KOPT-K1 (cell line): ENCODE measurements around the gene PUS10.
"Not testable (repeated sequence)": the region's sequence is repeated elsewhere in the genome, so short reads cannot be mapped to it uniquely, and the experiment has no call there.

ENCODE experiments used
- H3K27ac ChIP-seq: fragments of 200-600 bp; sonication (generic); 2 replicates; pipeline ENCODE4 v1.5.1; 2016; ENCODE audit warnings: antibody characterized with exemption, mild to moderate bottlenecking, low read depth, low read length; ENCODE audit not compliant: poor library complexity, severe bottlenecking
- H3K36me3 ChIP-seq: fragments of 200-600 bp; sonication (generic); 2 replicates; pipeline ENCODE4 v1.5.1; 2017; ENCODE audit warnings: antibody characterized with exemption, mild to moderate bottlenecking, low read length, moderate library complexity; ENCODE audit not compliant: insufficient read depth
- H3K9me3 ChIP-seq: fragments of 200-600 bp; sonication (generic); 2 replicates; pipeline ENCODE4 v1.5.1; 2017; ENCODE audit warnings: antibody characterized with exemption, low read length, mild to moderate bottlenecking; ENCODE audit not compliant: insufficient read depth, poor library complexity, severe bottlenecking

PUS10 gene

DNA sequence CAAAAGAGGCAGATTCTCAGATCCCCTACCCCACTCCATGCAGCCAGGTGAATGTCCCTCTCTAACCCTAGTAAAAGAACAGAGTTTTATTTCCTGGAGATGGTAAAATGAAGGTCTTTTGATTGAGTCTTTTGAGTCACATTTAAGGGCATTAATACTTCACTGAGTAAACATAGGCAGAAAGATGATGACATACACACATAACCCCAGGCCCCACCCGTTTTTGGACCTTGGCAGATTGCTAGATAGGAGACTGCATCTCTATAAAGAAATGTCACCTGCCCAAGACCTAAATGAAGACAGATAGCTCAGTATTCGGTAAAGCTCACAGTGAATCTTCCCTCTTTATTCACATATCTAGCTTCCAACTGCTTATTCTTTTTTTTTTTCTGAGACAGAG, 28.8 kb downstream of the PUS10 start:
- H3K36me3 ChIP-seq: no peaks in the 10 kb centered on the region
- peaks cover 22% of the 10 kb centered on the region for H3K9me3 ChIP-seq
- no peak overlapping the region for H3K27ac ChIP-seq

DNA sequence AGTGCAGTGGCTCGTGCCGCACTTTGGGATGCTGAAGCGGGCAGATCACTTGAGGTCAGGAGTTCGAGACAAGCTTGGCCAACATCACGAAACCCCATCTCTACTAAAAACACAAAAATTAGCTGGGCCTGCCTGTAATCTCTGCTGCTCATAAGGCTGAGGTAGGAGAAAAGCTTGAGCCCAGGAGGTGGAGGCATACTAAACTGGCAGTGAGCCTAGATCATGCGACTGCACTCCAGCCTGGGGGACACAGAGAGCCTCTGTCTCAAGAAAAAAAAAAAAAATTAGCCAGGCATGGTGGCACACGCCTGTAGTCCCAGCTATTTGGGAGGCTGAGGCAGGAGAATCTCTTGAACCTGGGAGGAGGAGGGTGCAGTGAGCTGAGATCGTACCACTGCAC, 30.4 kb downstream of the PUS10 start:
- H3K9me3 ChIP-seq: peaks cover 20% of the 10 kb centered on the region
- H3K36me3 ChIP-seq, H3K27ac ChIP-seq: not testable (repeated sequence)

DNA sequence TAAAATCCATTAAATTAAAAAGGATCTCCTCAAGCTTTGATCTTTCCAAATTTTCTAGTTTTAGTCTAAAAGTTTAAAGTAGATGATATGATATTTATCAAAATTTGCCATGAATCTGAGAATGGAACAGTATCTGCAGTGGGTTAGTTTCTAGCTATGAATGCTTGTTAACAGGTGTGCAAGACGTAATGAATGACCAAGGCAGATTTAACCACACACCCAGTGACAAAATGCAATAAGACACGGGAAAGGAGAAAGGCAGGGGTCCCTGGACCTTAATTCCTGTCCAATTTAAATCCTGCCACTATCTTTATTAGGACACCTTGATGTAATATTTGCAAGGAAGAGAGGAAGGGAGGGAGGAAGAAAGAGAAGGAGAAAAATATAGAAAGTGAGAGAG, 31.0 kb downstream of the PUS10 start:
- Histone ChIP-seq H3K9me3 (peaks cover 14% of the 10 kb centered on the region), H3K36me3 (no peaks in the 10 kb centered on the region), H3K27ac (no peak overlapping the region)

DNA sequence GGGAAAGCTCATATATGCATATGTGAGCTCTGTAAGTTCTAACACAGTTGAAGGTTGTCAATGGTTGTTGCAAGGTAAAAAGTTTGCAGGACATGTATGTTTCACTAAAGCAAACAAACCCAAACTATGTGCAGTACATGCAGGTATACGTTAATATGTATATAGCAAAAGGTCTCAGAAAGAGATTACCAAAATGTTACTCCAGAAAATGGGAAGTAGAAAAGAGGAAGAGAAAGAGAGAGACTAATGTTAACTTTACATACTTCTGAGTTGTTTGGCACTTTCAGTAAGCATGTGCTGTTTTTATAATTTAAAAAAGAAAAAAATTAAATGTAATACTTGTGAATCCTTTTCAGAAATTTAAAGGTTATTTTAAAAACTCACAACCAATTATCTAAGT, 33.3 kb downstream of the PUS10 start:
- Histone ChIP-seq H3K9me3 (no peaks in the 10 kb centered on the region), H3K27ac (no peak overlapping the region), H3K36me3 (no peaks in the 10 kb centered on the region)

DNA sequence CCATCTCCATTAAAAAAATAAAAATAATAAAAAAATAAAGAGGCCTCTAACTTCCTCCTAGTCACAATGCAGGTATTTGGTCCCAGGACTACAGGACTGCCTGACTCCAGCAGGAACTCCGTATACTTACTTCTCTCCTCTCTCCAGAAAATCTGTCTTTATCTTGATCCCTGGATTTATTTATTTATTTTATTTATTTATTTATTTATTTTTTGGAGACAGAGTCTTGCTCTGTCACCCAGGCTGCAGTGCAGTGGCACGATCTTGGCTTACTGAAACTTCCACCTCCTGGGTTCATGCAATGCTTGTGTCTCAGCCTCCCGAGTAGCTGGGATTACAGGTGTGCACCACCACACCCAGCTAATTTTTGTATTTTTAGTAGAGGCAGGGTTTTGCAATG, 36.0 kb downstream of the PUS10 start:
- not testable (repeated sequence) for H3K9me3 ChIP-seq, H3K36me3 ChIP-seq, H3K27ac ChIP-seq

DNA sequence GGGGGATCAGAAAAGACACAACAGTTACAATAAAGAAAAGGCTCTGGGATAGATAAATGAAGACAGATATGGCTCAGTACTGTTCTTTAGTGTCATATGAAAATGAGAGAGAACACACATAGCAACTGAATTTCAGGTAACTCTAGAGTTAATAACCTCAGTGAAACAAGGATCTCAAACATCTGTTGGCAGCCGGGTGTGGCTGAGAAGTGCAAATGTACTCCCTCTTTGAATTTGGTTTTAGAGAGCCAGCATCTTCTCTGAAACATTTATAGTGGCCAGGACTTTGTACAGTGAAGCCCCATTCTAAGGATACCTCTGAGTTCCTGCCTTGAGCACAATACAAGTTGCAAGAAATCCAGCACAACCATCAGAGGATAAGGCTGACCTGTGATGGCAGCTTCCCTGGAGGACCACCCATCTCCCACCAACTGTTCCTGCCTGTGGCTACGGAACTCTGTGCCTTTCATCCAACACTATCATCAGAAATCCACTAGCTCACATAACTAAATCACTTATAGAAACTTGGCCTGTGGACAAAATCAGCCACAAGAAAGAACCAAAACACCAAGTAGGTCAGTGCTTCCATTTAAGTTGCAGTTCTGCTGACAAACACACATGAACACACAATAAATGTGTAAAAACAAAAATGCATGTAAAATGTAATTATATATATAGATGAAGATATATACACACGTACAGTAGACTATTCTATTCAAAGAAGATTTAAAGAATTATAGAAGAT, 37.8 kb downstream of the PUS10 start:
- H3K9me3 ChIP-seq: no peaks in the 10 kb centered on the region
- H3K27ac ChIP-seq: no peak overlapping the region
- H3K36me3 ChIP-seq: no peaks in the 10 kb centered on the region

DNA sequence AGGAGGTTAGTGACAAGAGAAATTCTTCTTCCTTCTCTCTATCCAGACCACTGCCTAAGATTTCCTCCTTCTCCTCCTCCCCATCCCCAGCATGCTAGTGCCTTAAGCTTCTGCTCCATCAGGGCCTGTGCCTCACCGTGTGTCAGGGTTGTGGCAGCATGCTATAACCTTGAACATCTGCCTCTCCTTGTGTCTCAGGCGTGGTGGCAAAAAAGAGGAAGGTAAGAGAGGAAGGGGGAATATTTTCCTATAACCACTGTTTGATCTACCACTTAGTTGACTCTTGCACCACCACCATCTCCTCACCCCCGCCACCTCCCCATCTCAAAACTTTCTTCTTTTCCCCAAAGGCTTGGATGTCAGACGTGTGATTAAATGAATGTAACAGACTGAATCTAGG, 38.8 kb downstream of the PUS10 start:
- Histone ChIP-seq H3K36me3 (no peaks in the 10 kb centered on the region), H3K9me3 (no peaks in the 10 kb centered on the region), H3K27ac (no peak overlapping the region)

DNA sequence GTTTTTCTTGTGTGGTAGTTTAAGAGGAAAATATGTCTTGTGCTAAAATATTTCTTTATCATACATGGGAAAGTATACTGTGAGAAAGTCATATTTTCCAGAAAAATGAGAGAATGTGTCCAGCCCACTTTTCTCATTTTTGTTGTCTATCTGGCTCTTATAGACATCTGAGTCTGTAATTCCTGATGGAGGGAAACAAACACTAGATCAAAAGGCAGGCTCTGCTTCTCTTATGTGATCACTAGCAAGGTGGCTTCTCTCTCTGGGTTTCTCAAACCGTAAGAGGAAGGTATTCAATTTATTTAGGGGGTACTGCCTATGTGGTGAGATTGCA, 40.5 kb downstream of the PUS10 start:
- H3K27ac ChIP-seq: no peak overlapping the region
- no peaks in the 10 kb centered on the region for H3K9me3 ChIP-seq
- H3K36me3 ChIP-seq: no peaks in the 10 kb centered on the region

DNA sequence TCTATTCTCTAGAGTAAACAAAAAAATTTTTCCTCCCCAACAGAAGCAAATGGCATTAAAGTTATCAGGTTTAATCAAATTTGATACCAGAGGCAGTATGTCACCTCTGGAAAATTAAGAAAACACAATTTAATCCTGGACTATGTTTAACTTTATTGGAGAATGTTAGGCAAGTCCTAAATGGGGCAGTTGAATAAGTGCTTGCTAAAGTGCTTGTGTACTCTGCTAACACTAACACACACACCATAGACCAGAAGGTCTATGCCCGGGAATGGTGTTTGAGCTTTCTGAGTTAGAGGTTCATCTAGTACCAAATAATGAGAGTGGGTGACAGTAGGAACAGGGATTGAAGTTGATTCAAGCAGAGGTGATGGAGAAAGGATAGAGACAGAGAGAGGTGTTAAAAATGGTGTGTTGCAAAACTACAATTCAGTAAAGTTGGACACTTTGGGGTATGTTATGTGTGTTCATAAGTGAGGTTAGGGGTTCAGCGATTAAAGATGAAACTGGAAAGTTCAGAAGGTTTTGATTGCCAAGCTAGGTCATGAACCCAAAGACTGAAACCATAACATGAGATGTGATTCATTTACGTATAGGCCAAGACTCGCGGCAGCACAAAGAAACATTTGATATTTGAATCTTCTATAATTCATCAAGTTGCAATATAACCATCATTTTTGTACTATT, 41.0 kb downstream of the PUS10 start:
- Histone ChIP-seq H3K36me3 (no peaks in the 10 kb centered on the region), H3K27ac (no peak overlapping the region), H3K9me3 (no peaks in the 10 kb centered on the region)

DNA sequence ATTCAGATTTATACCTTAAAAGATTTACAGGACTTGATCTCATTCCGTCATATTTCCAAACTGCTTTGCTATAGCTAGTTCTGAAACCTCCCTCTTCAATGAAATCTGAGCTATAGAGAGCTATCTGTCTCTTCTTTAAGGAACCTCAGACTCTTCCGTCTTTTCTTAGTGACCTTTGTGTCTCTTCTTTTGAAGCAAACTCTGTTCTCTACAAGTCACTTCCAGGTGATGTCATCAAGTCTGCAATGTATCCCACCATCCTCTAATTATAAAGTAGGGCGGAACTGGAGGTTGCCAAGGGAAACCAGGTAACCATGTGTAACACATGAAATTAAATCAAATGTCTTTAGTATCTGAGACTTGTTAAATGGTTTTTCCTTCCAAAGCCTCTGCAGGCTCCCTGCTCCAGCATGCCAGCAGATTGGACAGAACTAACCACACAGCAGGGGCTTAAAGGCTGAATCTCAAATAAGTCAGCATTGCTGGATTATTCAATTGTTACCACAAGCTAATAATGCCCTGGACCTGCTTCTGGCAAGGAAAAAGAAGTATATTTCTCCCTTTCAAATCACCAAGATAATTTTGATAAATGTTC, 41.7 kb downstream of the PUS10 start:
- no peaks in the 10 kb centered on the region for H3K9me3 ChIP-seq
- no peak overlapping the region for H3K27ac ChIP-seq
- no peaks in the 10 kb centered on the region for H3K36me3 ChIP-seq

DNA sequence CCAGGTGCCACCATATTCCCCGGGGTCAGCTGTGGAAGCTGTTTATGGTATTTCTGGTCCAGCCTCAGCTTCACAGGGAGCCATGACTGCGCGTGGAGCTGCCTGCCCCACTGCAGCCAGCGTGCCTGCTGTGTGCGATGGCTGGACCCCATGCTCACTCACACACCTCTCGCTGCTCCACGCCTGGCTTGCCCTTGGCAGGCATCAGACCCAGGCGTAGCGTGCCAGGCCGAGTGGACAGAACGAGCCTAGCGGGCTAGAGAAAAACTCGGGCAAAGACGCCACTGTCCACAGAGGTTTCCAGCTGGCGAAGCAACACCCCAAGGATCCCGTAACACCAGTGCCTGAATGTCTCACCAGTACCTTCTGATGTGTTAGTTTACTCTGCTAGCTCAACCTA, 43.4 kb downstream of the PUS10 start:
- no peaks in the 10 kb centered on the region for H3K36me3 ChIP-seq
- no peaks in the 10 kb centered on the region for H3K9me3 ChIP-seq
- no peak overlapping the region for H3K27ac ChIP-seq

DNA sequence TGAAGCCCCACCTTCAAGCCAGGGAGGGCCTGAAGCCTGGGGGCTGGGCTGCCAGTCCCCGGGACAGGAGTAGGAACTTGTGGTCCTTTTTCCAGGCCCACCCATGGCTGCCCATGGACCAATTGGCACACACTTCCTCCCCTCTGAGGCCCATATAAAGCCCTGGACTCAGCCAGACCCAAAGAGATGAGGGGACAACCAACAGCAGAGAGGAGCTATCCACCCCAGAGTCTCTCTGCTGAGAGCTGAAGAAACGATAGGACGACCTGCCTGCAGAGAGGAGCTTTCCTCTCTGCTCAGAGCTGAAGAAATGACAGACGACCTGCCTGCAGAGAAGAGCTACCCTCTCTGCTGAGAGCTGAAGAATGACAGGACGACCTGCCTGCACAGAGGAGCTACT, 44.4 kb downstream of the PUS10 start:
- Histone ChIP-seq H3K36me3 (no peaks in the 10 kb centered on the region), H3K27ac (no peak overlapping the region), H3K9me3 (no peaks in the 10 kb centered on the region)

DNA sequence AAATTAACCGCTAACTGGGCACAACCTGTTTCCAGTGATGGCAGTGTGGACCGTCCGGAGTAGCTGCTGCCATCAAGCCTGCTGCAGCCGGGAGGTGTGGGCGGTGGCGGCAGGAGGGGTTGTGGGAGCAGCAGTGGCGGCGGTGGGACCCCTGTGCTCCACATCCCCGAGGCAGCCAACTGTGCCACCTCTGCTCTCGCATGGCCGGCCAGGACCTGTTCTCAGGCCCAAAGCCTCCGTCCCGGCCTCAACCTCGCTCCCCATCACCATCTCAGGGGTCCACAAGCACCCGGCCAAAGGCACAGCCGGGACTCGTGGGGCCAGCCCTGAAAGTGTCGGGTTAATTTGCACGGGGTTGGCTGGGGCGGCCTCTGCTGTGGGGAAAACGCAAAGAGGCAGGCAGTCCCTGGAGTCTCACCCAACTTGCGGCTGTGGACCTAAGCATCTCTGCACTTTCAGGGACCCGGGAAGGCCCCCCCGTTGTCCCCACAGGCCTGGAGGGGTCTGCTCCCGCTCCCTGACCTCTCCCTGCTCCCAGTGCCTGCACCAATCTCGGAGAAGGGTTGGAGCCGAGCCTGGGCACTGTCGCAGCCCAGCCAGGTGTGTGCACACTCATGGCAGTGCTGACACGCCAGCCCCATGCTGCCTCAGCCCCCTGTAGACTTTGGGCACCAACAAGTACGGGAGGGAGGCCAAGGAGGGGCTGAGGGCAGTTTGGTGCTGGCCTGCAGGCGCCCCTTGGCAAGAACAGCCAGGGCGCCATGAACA, 45.0 kb downstream of the PUS10 start:
- Histone ChIP-seq H3K9me3 (no peaks in the 10 kb centered on the region), H3K27ac (no peak overlapping the region), H3K36me3 (no peaks in the 10 kb centered on the region)

DNA sequence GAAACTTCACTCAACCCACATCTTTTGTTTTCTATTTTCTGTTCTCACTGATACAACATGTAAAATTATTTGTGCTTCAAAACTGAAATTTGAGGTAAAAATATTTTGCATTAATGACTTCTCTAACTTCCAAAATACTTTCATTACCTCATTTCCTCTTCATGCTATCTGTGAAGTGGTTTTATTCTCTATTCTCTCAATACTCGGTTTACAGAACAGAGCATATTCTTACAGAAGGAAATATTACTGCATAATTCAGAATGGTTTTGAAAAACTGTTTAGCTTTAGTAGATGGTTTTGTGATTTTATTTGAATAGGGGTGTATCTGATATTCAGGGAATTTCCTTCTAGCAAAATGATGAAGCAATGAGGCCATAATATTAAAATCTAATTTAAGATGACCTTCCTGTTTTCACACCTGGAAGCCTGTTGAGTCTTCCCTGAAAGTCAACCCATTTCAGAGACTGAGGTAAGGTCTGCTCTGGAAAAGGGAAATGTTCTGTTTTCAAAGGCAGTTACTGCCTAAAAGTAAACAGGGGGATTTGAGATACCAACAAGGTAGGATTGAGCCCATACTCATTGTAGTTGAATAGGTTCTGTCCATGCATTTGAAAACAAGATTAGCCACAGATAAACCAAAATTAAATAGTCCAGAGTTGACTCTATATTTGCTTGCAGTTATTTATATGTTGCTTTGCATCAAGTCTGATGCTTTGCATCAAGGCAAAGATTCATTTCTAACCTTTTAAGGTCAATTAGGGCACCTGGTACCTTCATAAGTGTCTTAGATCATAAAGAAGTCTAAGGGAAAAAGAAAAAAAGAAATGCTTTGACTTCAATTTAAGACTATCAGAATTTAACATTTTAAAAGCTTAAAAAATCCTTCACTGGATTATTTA, 51.3 kb downstream of the PUS10 start:
- peak overlapping the region; percentile 78 for H3K27ac ChIP-seq
- peaks cover 8% of the 10 kb centered on the region for H3K9me3 ChIP-seq
- H3K36me3 ChIP-seq: no peaks in the 10 kb centered on the region

DNA sequence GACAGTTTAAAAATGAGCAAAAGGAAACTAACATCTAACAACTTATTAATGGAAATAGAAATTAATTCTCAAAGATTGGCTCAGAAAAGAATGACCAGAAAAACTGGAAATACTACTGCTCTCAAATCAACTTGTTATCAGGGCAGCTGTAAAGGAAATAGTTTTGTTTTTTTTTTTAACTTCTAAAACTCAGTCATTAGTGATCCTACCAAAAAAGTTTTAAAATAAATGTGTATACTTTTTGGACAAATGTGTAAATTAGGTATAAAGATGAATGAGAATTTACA, 52.6 kb downstream of the PUS10 start:
- peak overlapping the region; percentile 78 for H3K27ac ChIP-seq
- no peaks in the 10 kb centered on the region for H3K36me3 ChIP-seq
- peaks cover 8% of the 10 kb centered on the region for H3K9me3 ChIP-seq
